CD4-positive, alpha-beta T cell treated with Interleukin-15 for 1 hour (primary cell): ENCODE measurements around the gene IFT80.
"Not testable (repeated sequence)": the region's sequence is repeated elsewhere in the genome, so short reads cannot be mapped to it uniquely, and the experiment has no call there.

Experiments
- DNase-seq: peaks from one replicate; pipeline ENCODE4 v3.0.0-alpha.2; 2020

The IFT80 gene

GRCh38 chr3:160253298-160253697, 145.7 kb downstream of the IFT80 start:
- no peak for DNase-seq

GRCh38 chr3:160247766-160248165, 151.3 kb downstream of the IFT80 start:
- DNase-seq: no peak

- DNase-seq: no peak
Measured at GRCh38 chr3:160245261-160245800, 153.7 kb downstream of the IFT80 start.

- DNase-seq: not testable (repeated sequence)
Measured at GRCh38 chr3:160240719-160241118, 158.3 kb downstream of the IFT80 start.

- DNase-seq: no peak
Measured at GRCh38 chr3:160232014-160232413, 167.0 kb downstream of the IFT80 start.

GRCh38 chr3:160227419-160227818, 171.6 kb downstream of the IFT80 start:
- DNase-seq: no peak

- no peak for DNase-seq
Measured at GRCh38 chr3:160226026-160226907, 172.8 kb downstream of the IFT80 start.

GRCh38 chr3:160225176-160226025, 173.6 kb downstream of the IFT80 start, which contains the start of gene C3orf80:
C3orf80 (plus strand) TSS chr3:160225422; CDS start chr3:160225636, 214 bp downstream.
- no peak for DNase-seq

- DNase-seq: no peak
Measured at GRCh38 chr3:160224811-160225175, 174.2 kb downstream of the IFT80 start.

- DNase-seq: no peak
Measured at GRCh38 chr3:160224256-160224655, 174.8 kb downstream of the IFT80 start.

- no peak for DNase-seq
Measured at GRCh38 chr3:160221019-160221418, 178.0 kb downstream of the IFT80 start.

GRCh38 chr3:160220038-160220437, 179.0 kb downstream of the IFT80 start:
- no peak for DNase-seq

GRCh38 chr3:160218136-160218535, 180.9 kb downstream of the IFT80 start:
- DNase-seq: no peak

- no peak for DNase-seq
Measured at GRCh38 chr3:160217675-160218074, 181.3 kb downstream of the IFT80 start.

GRCh38 chr3:160213191-160213590, 185.8 kb downstream of the IFT80 start:
- DNase-seq: no peak

GRCh38 chr3:160210799-160211221, 188.2 kb downstream of the IFT80 start:
- DNase-seq: no peak

- no peak for DNase-seq
Measured at GRCh38 chr3:160210341-160210740, 188.7 kb downstream of the IFT80 start.
